Urothelium cell line (cell line): ENCODE results near the gene SPTBN5.

Experiments used
- DNase-seq: peaks from one replicate; pipeline ENCODE4 v3.0.0; 2011; ENCODE audit warnings: low spot score, mixed read lengths
- FAIRE-seq: peaks from 2 replicates; lab custom pipeline; 2011; peaks lifted over from hg19 to GRCh38; lab: Jason Lieb, UNC

SPTBN5 gene

DNA sequence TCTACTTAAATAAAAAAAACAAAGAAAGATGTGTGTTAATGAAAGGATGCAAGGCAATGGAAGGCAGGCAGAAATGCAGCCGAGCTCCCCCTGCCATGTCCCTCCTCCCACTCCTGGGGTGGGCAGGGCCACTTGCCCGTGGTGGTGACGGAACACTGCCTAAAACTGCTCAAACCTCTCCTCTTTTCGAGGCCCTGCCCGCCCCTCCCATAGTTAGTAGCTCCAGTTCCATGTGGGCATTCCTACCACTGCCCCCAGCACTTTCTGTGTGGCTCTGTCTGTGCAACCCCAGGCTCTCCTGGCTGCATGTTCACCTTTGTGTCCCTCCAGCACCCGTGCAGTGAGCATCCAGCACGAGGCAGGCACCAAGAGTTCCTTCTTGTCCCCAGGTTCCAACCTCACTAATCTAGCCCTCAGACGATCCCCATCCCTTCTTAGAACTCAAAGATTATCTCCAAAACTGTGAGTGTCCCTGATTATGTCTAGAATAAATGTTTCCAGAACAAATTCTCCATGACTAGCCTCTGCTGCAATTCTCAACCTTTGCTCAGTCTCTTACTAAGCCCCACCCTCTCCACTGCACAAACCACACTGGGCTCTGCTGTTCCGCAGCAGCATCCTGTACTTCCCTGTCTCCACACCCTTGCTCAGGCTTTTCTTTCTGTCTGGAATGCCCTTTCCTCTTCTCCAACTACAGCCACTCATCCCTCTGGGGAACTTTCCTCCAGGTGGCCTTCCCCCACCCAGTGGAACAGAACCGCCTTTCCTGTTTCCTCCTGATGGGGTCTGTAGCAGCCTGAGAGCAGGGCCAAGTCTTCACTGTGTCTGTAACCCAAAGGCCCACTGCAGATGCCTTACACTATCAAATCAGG, 32.6 kb upstream of the SPTBN5 start:
- DNase-seq: no peak
- FAIRE-seq: no peak

DNA sequence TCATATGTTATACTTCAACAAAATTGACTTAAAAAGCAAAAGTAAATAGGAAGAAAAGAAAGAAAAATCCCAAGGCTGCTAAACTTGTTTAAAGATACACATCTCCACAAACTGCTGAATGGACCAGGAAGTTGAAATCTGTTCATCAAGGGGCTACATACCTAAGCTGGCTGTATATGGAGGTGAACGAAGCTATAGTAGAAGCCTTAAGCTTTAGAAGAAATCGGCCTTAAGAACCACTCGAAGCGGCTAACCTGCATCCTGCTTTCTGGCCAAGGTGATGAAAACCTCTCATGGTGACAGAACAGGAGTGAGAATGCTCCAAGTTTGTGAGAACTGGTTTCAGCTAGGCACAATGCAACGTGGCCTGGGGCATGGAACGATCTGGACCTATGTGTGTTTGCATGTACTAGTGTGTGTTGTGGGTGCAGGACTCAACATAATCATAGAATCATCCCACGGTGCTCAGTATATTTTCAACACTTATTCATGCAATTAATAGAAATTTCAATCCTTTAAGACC, 31.3 kb upstream of the SPTBN5 start:
- DNase-seq (no peak), FAIRE-seq (no peak)

DNA sequence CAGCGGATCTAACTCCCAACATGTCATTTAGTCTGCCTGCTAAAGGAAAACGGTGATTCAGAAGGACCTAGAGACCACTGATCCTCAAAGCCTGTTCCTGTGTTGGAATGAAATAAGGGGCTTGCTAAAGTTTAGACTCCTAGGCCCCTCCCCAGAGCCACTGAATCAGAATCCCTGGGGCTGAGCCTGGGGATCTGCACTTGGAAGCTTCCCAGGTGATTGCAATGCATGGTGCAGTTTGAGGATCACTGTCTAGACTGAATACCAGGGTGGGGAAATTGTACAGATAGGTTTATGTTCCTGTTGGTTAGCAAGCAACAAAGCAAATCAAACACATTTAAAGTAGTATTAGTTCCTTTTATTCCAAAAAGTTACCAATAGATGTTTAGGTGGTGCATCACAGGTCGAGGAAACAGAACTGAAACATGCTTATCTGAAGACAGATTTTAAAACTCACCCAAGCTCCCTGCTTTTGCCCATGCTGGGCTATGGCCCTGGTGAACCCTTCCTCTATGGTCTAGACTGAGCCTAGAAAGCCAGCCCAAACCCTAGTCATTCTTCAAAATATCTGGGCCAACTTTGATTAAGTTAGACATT, 29.6 kb upstream of the SPTBN5 start:
- no peak for DNase-seq
- no peak for FAIRE-seq

DNA sequence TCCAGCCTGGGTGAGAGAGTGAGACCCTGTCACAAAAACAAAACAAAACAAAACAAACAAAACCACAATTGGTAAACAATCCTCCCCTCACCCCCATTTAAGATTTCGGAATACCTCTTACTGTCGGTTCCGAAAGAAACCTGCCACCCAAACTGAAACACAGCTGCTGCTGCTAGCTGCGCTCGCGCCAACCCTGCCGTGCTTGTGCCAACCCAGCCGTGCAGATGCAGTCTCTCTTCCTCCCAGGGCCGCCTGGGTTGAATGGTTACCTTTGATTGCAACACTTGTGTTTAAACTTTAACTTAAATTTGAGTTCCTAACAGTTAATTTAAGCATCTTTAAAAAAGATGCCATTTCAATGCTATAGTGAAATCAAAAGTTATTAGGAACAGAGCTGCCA, 28.5 kb upstream of the SPTBN5 start:
- no peak for DNase-seq
- FAIRE-seq: no peak

DNA sequence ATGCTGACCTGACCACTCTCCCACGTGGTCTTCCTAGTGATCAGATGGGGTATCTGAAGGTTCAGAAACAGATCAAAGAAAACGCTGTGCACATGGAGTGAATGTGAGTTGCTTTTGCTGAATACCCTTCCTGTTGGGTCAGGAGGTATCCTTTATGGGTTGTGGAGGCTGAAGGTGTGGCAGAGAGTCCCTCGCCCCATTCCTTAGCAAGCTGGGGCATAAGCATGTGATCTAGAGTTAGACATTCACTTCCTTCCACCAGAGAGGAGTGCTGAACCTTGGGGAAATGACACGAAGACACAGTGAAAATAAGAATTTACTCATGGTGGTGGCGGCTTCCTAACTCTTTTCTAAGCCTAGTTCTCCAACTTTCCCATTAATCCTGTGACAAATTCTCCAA, 27.8 kb upstream of the SPTBN5 start:
- DNase-seq (no peak), FAIRE-seq (no peak)

DNA sequence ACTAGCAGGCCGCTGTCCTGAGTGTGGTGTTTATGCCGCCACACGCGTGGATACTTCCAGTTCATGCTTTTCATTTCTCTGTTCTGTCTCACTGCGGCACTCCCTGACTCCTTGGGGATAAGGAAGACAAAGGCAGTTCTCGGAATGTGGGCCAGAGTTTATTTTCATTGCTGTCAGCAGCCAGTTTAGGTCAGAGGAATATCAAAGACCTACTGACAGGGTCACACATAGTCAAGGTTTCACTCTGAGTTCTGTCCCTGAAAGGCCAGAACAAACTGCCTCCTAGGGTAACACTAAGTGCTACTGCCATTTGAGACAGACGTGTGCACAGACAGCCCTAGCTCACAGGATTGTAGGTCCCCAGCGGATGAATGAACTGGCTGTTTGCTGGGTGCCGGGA, 27.3 kb upstream of the SPTBN5 start:
- no peak for DNase-seq
- no peak for FAIRE-seq

DNA sequence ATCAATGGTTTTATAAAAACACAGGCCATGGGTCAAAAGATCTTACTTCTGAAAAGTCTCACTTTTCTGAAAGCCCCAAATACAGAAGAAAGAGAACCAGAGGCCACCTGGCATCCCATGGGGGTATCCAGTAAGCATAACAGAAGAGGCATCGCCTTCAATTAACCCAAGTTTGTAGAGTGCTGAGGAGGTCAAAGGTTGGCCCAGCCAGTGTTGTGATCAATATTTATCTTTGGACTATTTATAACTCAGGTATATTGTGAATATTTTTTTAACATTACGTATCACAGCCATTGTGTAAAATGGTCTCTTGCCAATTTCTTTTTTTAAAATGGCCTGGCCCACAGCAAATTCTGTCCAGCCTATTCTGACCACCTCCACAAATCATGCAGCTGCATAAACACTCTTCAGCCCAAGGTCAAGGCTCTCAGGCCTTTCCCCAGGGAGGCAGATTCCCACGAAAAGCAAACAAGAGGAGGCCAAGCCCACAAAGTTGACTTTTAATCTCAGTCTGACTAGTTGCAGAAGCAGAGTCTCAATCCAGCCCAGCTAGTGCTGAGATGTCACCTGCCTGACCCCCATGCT, 26.2 kb upstream of the SPTBN5 start:
- DNase-seq (no peak), FAIRE-seq (no peak)

DNA sequence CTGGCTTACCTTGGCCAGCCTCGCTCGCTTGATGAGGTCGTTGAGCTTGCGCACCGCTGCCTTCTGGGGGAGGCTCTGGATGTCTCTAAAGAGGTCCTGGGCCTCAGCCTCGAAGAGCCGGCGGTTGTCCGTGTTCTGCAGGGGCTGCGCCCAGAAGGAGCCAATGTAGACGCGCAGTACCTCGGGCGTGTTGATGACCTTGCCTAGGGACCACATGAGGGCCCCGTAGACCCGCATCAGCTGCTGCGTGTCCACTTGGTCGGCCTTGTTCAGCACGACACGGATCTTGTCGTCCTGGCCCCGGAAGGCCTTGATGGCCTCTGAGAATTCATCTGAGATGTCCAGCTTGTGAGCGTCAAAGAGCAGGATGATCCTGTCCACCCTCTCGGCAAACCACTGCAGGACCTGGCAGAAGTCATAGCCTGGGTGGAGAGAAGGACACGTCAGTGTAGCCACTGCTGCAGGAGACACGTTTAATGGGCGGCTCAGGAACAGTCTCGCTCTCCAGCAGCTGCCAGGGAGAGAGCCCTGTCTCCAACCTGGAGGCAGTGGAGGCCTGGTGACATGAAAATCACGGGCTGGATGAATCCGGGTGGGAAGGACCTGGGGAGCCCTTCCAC, 25.5 kb upstream of the SPTBN5 start:
- FAIRE-seq: no peak
- no peak for DNase-seq

DNA sequence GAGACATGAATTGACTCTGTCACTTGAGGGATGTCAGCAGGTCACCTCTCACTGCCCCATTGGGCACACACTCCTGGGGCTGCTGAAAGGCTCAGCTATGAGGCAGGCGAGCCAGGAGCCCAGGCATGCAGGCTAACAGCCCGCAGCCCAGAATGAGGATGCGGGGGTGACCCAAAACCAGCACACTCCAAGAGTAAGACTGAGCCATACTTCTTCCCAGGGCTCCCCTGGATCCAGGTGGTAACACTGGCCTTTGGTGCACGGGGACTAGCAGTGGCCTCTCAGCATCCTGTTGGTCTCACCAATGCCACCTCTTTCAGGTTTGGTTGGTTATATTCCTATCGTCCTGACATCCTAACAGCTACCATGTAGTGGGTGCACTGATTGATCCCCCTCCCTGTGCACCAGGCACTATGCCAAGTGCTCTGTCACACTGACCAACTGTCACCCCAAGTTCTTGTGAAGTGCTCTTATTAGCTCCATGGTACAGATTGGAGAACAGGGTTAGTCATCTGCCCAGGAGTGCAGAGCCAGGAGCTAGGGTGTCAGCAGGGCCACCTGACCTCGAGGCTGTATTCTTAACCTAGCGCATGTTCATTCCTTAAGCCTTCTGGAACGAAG, 24.8 kb upstream of the SPTBN5 start:
- FAIRE-seq (no peak), DNase-seq (no peak)

DNA sequence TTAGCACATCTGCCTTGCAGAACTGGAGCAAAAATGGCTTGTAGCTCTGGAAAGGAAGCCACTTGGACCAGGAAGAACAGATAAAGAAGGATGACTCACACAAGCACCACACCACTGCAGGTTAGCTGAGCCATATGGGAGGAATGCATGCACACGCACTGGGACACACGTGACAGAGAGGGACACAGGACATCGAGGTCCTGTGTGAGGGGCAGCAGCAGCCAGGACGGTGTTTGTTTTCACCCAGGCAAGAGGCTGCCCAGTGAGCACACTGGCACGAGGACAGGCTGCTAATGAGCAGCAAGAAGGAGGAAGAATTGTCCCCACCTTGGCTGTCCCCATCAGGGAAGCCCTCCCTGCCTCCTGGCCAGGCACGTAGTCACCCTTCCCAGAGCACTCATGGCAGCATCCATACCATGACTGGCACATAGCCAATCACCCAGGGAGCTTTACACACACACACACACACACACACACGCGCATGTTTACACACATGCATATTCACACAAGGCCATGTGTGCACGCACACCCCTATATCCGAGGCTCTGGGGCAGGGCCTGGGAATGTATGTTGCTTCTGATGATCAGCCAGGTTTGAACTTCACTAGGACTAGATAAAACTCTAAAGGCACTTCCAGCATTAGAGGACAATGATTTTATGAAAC, 24.0 kb upstream of the SPTBN5 start:
- FAIRE-seq (peak; percentile 56), DNase-seq (peak; percentile 74)

DNA sequence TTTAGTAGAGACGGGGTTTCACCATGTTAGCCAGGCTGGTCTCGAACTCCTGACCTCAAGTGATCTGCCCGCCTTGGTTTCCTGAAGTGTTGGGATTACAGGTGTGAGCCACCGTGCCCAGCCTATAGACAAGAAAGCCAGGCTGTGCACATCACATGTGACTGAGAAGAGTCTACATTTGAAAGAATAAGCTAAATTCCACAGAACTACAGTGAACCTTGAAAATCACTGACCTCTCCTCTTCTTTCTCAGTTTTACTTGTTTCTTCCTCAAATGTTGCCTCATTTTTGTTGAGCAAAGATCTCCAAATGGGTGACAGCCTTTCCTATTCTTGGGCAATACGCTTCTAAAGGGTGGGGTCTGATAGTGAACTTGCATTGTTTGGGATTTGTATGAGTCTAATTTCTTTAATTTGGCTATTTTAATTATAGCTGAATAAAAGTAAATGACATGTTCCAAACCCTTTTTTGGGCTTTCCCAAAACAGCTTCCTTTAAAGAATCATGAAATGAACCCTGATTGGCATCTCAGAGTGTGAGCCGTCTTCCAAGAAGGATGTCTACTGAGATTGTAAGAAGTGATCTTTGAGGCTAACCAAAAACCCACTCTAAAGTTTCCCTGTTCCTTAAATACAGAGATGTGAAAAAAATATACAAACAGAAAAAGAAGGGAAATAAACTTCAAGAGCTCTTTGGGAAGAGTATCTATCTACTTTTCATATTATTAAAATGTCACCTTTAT, 21.6 kb upstream of the SPTBN5 start:
- DNase-seq: no peak
- FAIRE-seq: no peak

DNA sequence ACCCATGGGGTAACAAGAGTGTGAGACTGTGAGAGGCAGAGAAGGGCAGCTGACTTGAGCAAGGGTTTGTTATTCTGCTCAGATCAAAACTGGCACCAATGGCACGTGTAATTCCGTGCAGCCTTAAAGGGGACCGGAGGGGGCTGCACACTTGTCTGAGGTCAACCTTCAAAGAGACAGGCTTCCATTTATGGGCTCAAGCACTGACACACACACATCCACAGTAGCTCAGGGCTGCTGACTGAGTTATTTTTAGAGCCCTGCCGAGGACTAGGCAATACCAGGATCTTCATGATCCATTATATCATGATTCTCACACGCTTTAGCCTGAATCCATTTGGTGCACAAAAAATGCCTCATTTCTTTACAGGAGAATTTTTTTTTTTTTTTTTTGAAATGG, 20.6 kb upstream of the SPTBN5 start:
- no peak for DNase-seq
- no peak for FAIRE-seq

DNA sequence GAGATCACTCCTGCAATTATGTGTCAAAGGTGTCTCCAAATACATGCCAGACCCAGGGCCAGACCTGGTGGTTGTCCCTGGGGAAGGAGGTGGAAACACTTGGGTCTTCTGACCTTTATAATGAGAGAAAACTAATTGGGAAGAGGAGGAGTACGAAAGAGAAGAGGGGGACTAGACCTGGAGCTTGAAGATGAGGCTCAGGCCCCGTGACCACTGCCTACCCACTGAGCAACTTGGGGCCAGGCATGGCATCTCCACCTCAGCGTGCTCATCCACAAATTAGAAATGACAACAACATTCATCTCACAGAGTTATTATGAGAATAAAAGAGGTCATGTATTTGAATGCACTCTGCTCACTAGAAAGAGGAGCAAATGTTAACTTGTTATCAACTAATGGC, 19.4 kb upstream of the SPTBN5 start:
- FAIRE-seq (no peak), DNase-seq (no peak)

DNA sequence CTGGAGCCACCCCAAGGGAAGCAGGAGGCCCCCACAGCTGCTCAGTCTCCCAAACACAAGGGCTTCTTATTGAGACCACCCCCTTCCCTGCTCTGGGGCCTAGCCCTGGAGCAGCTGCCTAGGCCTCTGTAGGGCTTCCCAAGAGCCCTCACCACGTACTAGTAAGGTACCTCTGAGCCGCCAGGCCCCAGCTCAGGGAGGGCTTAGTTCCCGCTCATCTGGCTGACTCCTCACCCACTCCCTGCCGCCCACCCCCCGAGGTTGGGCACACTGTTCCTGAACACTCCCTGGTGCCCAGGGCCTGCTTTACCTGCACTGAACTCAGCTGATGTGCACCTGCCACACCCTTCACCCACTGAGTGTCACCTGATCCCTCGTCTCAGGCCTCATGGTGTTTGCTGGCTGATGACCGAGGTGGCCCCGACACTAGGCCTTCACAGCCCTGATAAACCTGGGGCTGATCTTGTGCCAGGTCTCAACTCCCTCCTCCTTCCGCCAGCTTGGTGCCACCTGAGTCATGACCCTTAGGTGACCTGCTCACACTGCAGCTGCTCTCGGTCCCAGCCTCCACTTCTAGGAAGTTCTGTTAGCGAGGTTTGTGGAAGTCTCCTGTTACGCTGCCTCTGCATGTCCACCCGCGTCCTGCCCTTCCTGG, 18.0 kb upstream of the SPTBN5 start:
- FAIRE-seq (no peak), DNase-seq (no peak)

DNA sequence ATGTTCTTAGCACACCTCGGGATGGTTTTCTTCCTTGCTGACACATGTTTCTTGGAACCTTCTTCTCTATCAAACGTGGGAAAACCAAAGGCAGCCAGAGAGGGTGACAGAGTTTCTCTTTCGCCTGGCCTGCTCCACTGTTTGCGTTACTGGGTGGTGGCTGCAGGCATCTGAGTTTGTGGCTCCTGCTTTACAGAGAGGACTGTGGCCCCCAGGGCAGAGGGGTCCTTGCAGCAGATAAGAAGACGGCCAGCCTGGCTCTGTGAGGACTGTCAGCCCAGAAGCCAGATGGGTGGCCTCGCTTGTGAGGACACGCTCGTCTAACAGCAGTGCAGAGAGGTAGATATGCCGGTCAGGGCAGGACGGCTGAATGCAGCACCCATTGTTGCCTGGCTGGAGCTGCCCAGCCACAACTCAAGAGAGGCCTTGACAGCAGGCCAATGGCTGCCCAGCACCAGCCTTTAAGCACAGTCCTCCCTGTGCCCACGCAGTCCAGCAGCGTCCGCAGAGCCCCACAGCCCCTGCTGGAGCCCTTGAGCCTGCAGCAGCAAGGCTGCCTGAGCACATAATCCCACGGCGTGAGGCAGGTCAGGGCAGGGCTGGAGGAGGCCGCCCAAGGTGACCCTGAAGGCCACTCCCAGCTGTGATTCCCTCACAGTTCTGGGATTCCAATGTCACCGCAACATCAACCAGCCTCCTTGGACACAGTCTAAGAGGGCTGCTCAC, 15.0 kb upstream of the SPTBN5 start:
- FAIRE-seq: no peak
- DNase-seq: no peak

DNA sequence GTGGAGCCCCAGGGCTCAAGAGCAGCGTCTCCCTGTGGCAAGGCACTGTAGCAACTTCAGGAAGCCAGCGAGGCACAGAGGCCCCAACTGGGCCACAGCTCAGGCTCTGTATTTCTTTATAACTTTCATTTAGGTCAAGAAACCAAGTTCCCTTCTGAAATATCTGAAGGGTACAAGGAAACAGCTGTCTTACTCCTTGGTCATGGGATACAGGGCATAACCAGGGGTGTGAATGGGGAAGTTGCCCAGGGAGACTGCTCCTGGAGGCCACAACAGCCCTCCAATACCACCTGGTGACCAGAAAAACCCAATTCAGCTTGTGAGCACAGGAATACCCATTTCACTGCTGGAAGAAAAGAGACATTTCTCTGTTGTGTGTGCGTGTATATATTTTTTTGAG, 13.3 kb upstream of the SPTBN5 start:
- FAIRE-seq: no peak

DNA sequence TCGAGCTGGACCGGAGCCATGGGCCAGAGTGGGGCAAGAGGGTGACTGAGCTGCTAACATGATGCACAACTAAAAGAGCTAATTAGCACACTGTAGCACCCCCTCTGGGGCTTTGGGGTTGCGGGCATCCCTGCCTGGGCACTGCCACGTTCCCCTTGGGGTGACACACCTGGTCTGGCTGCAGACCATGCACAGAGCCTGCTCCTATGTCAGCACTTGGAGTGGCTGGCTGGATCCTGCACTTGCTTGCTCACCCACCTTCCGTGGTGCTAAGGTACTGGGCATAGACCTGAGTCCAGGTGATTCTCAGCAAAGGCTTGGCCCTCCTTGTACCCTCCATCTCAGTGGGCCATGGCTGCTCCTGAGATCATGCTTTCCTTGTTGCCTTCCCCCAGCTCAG, 12.8 kb upstream of the SPTBN5 start:
- DNase-seq: no peak
- FAIRE-seq: no peak

More for the DNA sequence above, 13.3 kb upstream of the SPTBN5 start:
- DNase-seq: no peak

DNA sequence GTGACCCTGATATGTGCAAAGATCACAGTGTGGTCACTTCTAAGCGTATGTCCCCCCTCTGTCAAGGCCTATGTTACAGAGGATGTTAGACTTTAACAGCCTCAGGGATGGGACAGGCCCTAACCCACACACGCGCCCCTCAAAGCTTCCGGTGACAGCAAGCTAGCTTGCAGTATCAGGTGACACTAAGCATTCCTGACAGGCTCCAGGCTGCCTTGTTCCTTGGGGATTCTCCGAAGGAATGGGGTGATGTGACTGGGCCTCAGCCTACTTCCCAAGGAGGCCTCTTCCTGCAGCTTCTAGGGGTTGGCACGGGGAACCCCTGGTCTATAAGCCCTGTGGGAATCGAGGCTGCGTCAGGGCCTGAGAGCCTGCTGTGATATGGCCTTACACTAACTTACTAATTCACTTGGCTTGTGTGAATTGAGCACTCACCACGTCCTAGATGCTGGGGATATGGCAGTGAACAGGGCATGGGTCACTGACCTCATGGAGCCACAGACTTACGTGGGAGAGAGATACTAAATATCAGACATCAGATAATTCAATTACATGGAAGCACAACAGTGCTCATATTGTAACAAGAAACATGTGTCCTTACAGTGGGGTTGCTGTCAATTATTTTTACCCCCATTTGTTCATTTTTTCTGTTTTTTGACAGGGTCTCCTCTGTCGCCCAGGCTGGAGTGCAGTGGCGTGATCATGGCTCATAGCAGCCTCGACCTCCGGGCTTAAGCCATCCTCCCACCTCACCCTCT, 11.4 kb upstream of the SPTBN5 start:
- FAIRE-seq (no peak), DNase-seq (no peak)
